KMS-11 (cell line): ENCODE measurements around the gene CLDN20.

Experiments used
- H2AFZ ChIP-seq: fragments of 200-600 bp; sonication (generic); 2 replicates; pipeline ENCODE4 v1.6.1; 2016; ENCODE audit warnings: antibody characterized with exemption, mixed run types, low read depth
- H3K27ac ChIP-seq: fragments of 200-600 bp; sonication (generic); 2 replicates; pipeline ENCODE4 v1.6.1; 2016; ENCODE audit warnings: mild to moderate bottlenecking, mixed run types
- H3K27me3 ChIP-seq: fragments of 200-600 bp; sonication (generic); 2 replicates; pipeline ENCODE4 v1.6.1; 2017; ENCODE audit warnings: mild to moderate bottlenecking, low read depth, mixed run types, moderate library complexity; ENCODE audit not compliant: insufficient read depth
- H3K36me3 ChIP-seq: fragments of 200-600 bp; sonication (generic); 2 replicates; pipeline ENCODE4 v1.6.1; 2017; ENCODE audit warnings: mild to moderate bottlenecking, mixed run types; ENCODE audit not compliant: insufficient read depth
- H3K4me1 ChIP-seq: fragments of 200-600 bp; sonication (generic); 2 replicates; pipeline ENCODE4 v1.6.1; 2016; ENCODE audit warnings: mild to moderate bottlenecking, low read depth, mixed run types; ENCODE audit not compliant: poor library complexity, severe bottlenecking
- H3K4me2 ChIP-seq: fragments of 200-600 bp; sonication (generic); 2 replicates; pipeline ENCODE4 v1.7.0; 2016; ENCODE audit warnings: mild to moderate bottlenecking, mixed run types
- H3K4me3 ChIP-seq: fragments of 200-600 bp; sonication (generic); IDR thresholded peaks from 2 replicates; pipeline ENCODE4 v1.6.1; 2017; ENCODE audit warnings: low read depth, low read length, mixed read lengths; ENCODE audit not compliant: insufficient read depth
- H3K79me2 ChIP-seq: fragments of 200-600 bp; sonication (generic); 2 replicates; pipeline ENCODE4 v1.6.1; 2016; ENCODE audit warnings: low read depth, mixed run types; ENCODE audit not compliant: insufficient read depth
- H3K9ac ChIP-seq: fragments of 200-600 bp; sonication (generic); 2 replicates; pipeline ENCODE4 v1.6.1; 2016; ENCODE audit warnings: mild to moderate bottlenecking, mixed run types
- H4K20me1 ChIP-seq: fragments of 200-600 bp; sonication (generic); 2 replicates; pipeline ENCODE4 v1.6.1; 2016; ENCODE audit warnings: mild to moderate bottlenecking, mixed run types; ENCODE audit not compliant: insufficient read depth
- TF ChIP-seq, protein P1 (sequence below): fragments of 200-600 bp; sonication (generic); conservative IDR thresholded peaks from 2 replicates; pipeline ENCODE4 v1.6.1; 2017; ENCODE audit warnings: low read depth, mild to moderate bottlenecking, antibody characterized with exemption, low read length, moderate library complexity, mixed read lengths

The CLDN20 gene

DNA sequence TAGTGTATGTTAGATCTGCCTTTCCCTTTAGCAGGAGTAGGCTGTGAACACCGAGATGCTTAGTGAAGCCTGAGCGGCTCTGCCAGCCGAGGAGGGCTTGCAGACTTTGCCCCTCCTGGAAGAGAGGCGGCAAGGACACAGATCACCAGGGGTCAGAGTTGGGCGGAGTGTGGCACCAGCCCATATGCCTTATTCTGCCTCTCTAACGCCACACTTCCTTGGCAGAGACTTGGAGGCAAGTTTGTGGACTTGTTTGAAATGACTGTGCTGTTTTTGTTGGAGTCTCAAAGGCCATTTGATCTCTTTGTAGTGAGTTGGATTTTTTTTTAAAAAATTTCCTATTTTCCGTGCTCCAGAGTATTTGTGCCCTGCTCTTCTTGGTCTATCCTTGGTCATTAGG lies 44.5 kb upstream of the CLDN20 start:
- H3K79me2 ChIP-seq, result no peaks in the 10 kb centered on the region
- H4K20me1 ChIP-seq, result no peaks in the 10 kb centered on the region

DNA sequence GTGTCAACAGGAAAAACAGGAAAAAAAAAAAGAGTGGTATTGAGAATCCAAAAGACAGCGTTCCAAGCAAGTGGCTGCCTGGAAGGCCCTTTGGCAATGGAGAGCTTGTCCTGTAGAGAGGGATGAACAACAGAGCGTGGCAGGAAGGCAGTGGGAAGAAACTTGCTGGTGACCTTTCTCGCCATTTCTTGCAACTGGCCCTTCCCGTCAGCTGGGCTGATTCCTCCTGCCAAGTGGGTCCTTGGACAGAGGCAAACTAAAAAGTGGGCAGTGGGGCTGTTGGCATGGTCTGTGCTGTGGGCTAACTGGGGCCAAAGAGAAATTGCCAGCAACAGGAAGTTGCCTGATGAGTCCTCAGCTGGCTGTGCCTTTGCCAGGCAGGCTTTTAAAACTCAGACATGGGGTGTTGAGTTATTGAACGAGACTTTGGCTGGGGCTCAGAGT lies 43.9 kb upstream of the CLDN20 start:
- H3K27ac ChIP-seq, result no peak overlapping the region
- no peak overlapping the region for H2AFZ ChIP-seq
- H3K4me1 ChIP-seq, result no peaks in the 10 kb centered on the region
- H4K20me1 ChIP-seq, result no peaks in the 10 kb centered on the region
- no peak overlapping the region for H3K4me3 ChIP-seq
- TF ChIP-seq, protein P1, sequence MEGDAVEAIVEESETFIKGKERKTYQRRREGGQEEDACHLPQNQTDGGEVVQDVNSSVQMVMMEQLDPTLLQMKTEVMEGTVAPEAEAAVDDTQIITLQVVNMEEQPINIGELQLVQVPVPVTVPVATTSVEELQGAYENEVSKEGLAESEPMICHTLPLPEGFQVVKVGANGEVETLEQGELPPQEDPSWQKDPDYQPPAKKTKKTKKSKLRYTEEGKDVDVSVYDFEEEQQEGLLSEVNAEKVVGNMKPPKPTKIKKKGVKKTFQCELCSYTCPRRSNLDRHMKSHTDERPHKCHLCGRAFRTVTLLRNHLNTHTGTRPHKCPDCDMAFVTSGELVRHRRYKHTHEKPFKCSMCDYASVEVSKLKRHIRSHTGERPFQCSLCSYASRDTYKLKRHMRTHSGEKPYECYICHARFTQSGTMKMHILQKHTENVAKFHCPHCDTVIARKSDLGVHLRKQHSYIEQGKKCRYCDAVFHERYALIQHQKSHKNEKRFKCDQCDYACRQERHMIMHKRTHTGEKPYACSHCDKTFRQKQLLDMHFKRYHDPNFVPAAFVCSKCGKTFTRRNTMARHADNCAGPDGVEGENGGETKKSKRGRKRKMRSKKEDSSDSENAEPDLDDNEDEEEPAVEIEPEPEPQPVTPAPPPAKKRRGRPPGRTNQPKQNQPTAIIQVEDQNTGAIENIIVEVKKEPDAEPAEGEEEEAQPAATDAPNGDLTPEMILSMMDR, result no peak
- no peak overlapping the region for H3K9ac ChIP-seq
- no peaks in the 10 kb centered on the region for H3K79me2 ChIP-seq
- H3K4me2 ChIP-seq, result no peak overlapping the region
- H3K36me3 ChIP-seq, result no peaks in the 10 kb centered on the region
- no peaks in the 10 kb centered on the region for H3K27me3 ChIP-seq

More for the DNA sequence above, 44.5 kb upstream of the CLDN20 start:
- Histone ChIP-seq H3K36me3 (no peaks in the 10 kb centered on the region), H2AFZ (no peak overlapping the region), H3K27ac (no peak overlapping the region), H3K4me3 (no peak overlapping the region), H3K9ac (no peak overlapping the region), H3K4me2 (no peak overlapping the region), H3K4me1 (no peaks in the 10 kb centered on the region), H3K27me3 (no peaks in the 10 kb centered on the region)
- TF ChIP-seq, protein P1, result no peak

DNA sequence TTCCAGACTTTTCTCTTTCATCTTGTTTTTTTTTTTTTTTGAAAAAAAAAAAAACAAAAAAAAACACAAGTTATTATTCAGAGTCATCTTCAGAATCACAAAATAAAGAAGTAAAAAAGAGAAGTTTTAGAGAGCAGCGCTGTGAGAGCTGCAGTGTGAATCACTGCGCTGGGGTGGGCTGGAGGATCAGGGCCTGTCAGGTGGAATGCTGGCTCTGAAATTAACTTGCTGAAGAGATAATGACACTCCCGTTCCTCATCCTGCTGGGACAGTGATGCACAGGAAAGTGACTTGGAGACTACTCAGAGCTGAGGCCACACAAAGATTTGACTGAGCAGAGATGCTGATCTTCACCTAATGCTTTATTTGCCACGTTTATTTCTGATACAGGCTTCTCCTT lies 42.7 kb upstream of the CLDN20 start:
- H3K27ac ChIP-seq, result no peak overlapping the region
- H4K20me1 ChIP-seq, result no peaks in the 10 kb centered on the region
- no peaks in the 10 kb centered on the region for H3K4me1 ChIP-seq
- TF ChIP-seq, protein P1, result no peak
- H3K4me3 ChIP-seq, result no peak overlapping the region
- no peaks in the 10 kb centered on the region for H3K27me3 ChIP-seq
- H3K4me2 ChIP-seq, result no peak overlapping the region
- no peaks in the 10 kb centered on the region for H3K36me3 ChIP-seq
- H3K9ac ChIP-seq, result no peak overlapping the region
- H2AFZ ChIP-seq, result no peak overlapping the region
- H3K79me2 ChIP-seq, result no peaks in the 10 kb centered on the region

DNA sequence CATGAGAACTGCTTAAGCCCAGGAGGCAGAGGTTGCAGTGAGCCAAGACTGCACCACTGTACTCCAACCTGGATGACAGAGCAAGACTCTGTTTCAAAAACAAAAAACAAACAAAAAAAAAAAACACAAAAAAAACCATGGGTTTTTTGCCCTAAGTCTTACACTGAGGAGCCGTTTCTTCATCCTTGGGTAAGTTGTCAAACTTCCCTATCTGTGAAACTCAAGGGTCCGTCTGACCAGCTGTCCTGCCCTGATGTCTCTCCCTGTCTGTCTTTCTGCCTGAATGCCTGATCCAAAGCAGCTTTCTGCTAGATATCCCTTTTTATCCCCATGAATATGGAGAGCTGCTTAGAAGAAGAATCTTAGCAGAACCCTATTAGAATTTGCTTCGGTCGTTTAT lies 41.3 kb upstream of the CLDN20 start:
- Histone ChIP-seq H3K4me1 (no peaks in the 10 kb centered on the region), H3K4me3 (no peak overlapping the region), H4K20me1 (no peaks in the 10 kb centered on the region), H3K9ac (no peak overlapping the region), H3K27ac (no peak overlapping the region), H3K27me3 (no peaks in the 10 kb centered on the region), H3K79me2 (no peaks in the 10 kb centered on the region), H2AFZ (no peak overlapping the region), H3K36me3 (no peaks in the 10 kb centered on the region), H3K4me2 (no peak overlapping the region)
- TF ChIP-seq, protein P1, result no peak
